ENCODE data around the gene SLC35F4. TPM values are rescaled to one million over a fixed set of nuclear protein-coding genes. Genes with fewer than 3 reads are reported as not detected.

SLC35F4 gene
- total and polyA plus RNA-seq, 8 donors: 0.16 to 1.9 (median 0.36) TPM; not detected in 4

- no peak for FAIRE-seq
- Histone ChIP-seq H3K9me3 (no peaks in the 10 kb centered on the region), H3K4me3 (no peak overlapping the region), H3K27ac (no peak overlapping the region), H3K4me1 (peaks cover 0 to 13% (median 5%) of the 10 kb centered on the region in 3 donors), H3K27me3 (no peaks in the 10 kb centered on the region), H3K36me3 (no peaks in the 10 kb centered on the region)
- ATAC-seq: peak in 3 of 4 donors; percentile 17 to 60 (median 51)
- TF ChIP-seq CTCF (IDR thresholded peaks at IDR 0.05): no peak
- 31 to 33% methylated on average over 3 of the region's 3 CpGs for WGBS, 2 donors
- intact Hi-C loops (cut with DNase I): no loop called here
- DNase-seq: no peak
Observed at GRCh38 chr14:57751400-57751799, 114.5 kb downstream of the SLC35F4 start.

- no peaks in the 10 kb centered on the region for H3K36me3 ChIP-seq
- TF ChIP-seq CTCF (IDR thresholded peaks at IDR 0.05): no peak
- WGBS, 2 donors: 55 to 59% methylated on average over 3 of the region's 3 CpGs
- FAIRE-seq (no peak), ATAC-seq (no peak), DNase-seq (no peak)
- no peaks in the 10 kb centered on the region for H3K27me3 ChIP-seq
- H3K27ac ChIP-seq: no peak overlapping the region
- H3K9me3 ChIP-seq: no peaks in the 10 kb centered on the region
- intact Hi-C loops (cut with DNase I): no loop called here
- H3K4me3 ChIP-seq: no peak overlapping the region
- H3K4me1 ChIP-seq: peaks cover 0 to 15% (median 5%) of the 10 kb centered on the region in 3 donors
Observed at GRCh38 chr14:57749267-57749666, 116.6 kb downstream of the SLC35F4 start.

GRCh38 chr14:57748279-57748678 is 117.6 kb downstream of the SLC35F4 start:
- WGBS, 2 donors: 94 to 97% methylated on average over 1 of the region's 1 CpG
- intact Hi-C loops (cut with DNase I): no loop called here
- DNase-seq (no peak), FAIRE-seq (no peak), ATAC-seq (no peak)
- TF ChIP-seq CTCF (IDR thresholded peaks at IDR 0.05): no peak
- Histone ChIP-seq H3K27me3 (no peaks in the 10 kb centered on the region), H3K9me3 (no peaks in the 10 kb centered on the region), H3K4me1 (peaks cover 0 to 15% (median 5%) of the 10 kb centered on the region in 3 donors), H3K4me3 (no peak overlapping the region), H3K36me3 (no peaks in the 10 kb centered on the region), H3K27ac (no peak overlapping the region)

- no peaks in the 10 kb centered on the region for H3K9me3 ChIP-seq
- ATAC-seq: peak; percentile 89 to 96 (median 94)
- peak overlapping the region in 2 of 4 donors; percentile 8 to 47 for H3K27ac ChIP-seq
- 11 to 16% methylated on average over 4 of the region's 4 CpGs for WGBS, 2 donors
- DNase-seq: peak in 4 of 6 donors; percentile 50 to 63 (median 60)
- intact Hi-C loops (cut with DNase I): no loop called here
- H3K36me3 ChIP-seq: no peaks in the 10 kb centered on the region
- H3K4me3 ChIP-seq: no peak overlapping the region
- no peak for FAIRE-seq
- peaks cover 0 to 15% (median 5%) of the 10 kb centered on the region in 3 donors for H3K4me1 ChIP-seq
- no peaks in the 10 kb centered on the region for H3K27me3 ChIP-seq
- no peak for TF ChIP-seq CTCF (IDR thresholded peaks at IDR 0.05)
Observed at GRCh38 chr14:57747036-57747435, 118.9 kb downstream of the SLC35F4 start.

- Histone ChIP-seq H3K4me1 (peaks cover 0 to 11% (median 5%) of the 10 kb centered on the region in 3 donors), H3K9me3 (no peaks in the 10 kb centered on the region), H3K27ac (peak overlapping the region in 2 of 4 donors; percentile 8 to 47), H3K4me3 (no peak overlapping the region), H3K36me3 (no peaks in the 10 kb centered on the region), H3K27me3 (no peaks in the 10 kb centered on the region)
- DNase-seq: no peak
- no peak for FAIRE-seq
- 47 to 51% methylated on average over 1 of the region's 1 CpG for WGBS, 2 donors
- TF ChIP-seq CTCF (IDR thresholded peaks at IDR 0.05): no peak
- no peak for ATAC-seq
- intact Hi-C loops (cut with DNase I): no loop called here
Observed at GRCh38 chr14:57746563-57746962, 119.3 kb downstream of the SLC35F4 start.

Data from pancreas (tissue), 10 donors.